ENCODE results near the gene LPIN1. TPM values are rescaled to one million over a fixed set of nuclear protein-coding genes. Genes with fewer than 3 reads are reported as not detected.

The LPIN1 gene
- total and polyA plus RNA-seq, 2 of the 13 experiments (the other 11 are each of a cell fraction or from before 2014, with no cell fraction given) = 9.7 to 19.4 TPM

- TF ChIP-seq ZNF883 (CRISPR knock-in tag; IDR thresholded peaks at IDR 0.05; ENCODE audit: not compliant biosample characterization) = peak; percentile 36
- TF ChIP-seq SNRNP70 (IDR thresholded peaks at IDR 0.05; ENCODE audit: low read depth, low read length) = no peak
- no peak for TF ChIP-seq CHCHD3 (CRISPR knock-in tag; IDR thresholded peaks at IDR 0.05)
- TF ChIP-seq RBAK (CRISPR knock-in tag; IDR thresholded peaks at IDR 0.05) = peak; percentile 92
- no peak for TF ChIP-seq ZNF354B (CRISPR knock-in tag; IDR thresholded peaks at IDR 0.05)
- TF ChIP-seq, protein P1, sequence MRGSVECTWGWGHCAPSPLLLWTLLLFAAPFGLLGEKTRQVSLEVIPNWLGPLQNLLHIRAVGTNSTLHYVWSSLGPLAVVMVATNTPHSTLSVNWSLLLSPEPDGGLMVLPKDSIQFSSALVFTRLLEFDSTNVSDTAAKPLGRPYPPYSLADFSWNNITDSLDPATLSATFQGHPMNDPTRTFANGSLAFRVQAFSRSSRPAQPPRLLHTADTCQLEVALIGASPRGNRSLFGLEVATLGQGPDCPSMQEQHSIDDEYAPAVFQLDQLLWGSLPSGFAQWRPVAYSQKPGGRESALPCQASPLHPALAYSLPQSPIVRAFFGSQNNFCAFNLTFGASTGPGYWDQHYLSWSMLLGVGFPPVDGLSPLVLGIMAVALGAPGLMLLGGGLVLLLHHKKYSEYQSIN (CRISPR knock-in tag; IDR thresholded peaks at IDR 0.05; ENCODE audit: borderline replicate concordance) = no peak
- peak; percentile 58; the same call in 1 of the 2 replicates for TF ChIP-seq SOX5 (CRISPR knock-in tag; IDR thresholded peaks at IDR 0.05; ENCODE audit: borderline replicate concordance)
- TF ChIP-seq JARID2 (CRISPR knock-in tag; IDR thresholded peaks at IDR 0.05; ENCODE audit: insufficient replicate concordance) = no peak
- TF ChIP-seq PLRG1 (conservative IDR thresholded peaks at IDR 0.05) = no peak
- TF ChIP-seq ATF5 (CRISPR knock-in tag; IDR thresholded peaks at IDR 0.05; ENCODE audit: low read depth) = no peak
- no peak for TF ChIP-seq FOXO1 (CRISPR knock-in tag; IDR thresholded peaks at IDR 0.05)
- no peak for TF ChIP-seq TOPORS (CRISPR knock-in tag; IDR thresholded peaks at IDR 0.05)
- TF ChIP-seq, protein P2, sequence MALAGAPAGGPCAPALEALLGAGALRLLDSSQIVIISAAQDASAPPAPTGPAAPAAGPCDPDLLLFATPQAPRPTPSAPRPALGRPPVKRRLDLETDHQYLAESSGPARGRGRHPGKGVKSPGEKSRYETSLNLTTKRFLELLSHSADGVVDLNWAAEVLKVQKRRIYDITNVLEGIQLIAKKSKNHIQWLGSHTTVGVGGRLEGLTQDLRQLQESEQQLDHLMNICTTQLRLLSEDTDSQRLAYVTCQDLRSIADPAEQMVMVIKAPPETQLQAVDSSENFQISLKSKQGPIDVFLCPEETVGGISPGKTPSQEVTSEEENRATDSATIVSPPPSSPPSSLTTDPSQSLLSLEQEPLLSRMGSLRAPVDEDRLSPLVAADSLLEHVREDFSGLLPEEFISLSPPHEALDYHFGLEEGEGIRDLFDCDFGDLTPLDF (CRISPR knock-in tag; IDR thresholded peaks at IDR 0.05) = no peak
- TF ChIP-seq, protein P3, sequence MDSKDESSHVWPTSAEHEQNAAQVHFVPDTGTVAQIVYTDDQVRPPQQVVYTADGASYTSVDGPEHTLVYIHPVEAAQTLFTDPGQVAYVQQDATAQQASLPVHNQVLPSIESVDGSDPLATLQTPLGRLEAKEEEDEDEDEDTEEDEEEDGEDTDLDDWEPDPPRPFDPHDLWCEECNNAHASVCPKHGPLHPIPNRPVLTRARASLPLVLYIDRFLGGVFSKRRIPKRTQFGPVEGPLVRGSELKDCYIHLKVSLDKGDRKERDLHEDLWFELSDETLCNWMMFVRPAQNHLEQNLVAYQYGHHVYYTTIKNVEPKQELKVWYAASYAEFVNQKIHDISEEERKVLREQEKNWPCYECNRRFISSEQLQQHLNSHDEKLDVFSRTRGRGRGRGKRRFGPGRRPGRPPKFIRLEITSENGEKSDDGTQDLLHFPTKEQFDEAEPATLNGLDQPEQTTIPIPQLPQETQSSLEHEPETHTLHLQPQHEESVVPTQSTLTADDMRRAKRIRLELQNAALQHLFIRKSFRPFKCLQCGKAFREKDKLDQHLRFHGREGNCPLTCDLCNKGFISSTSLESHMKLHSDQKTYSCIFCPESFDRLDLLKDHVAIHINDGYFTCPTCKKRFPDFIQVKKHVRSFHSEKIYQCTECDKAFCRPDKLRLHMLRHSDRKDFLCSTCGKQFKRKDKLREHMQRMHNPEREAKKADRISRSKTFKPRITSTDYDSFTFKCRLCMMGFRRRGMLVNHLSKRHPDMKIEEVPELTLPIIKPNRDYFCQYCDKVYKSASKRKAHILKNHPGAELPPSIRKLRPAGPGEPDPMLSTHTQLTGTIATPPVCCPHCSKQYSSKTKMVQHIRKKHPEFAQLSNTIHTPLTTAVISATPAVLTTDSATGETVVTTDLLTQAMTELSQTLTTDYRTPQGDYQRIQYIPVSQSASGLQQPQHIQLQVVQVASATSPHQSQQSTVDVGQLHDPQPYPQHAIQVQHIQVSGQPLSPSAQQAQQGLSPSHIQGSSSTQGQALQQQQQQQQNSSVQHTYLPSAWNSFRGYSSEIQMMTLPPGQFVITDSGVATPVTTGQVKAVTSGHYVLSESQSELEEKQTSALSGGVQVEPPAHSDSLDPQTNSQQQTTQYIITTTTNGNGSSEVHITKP (CRISPR knock-in tag; IDR thresholded peaks at IDR 0.05; ENCODE audit: low read depth) = no peak
- TF ChIP-seq NFE2 (CRISPR knock-in tag; IDR thresholded peaks at IDR 0.05) = no peak
- TF ChIP-seq YEATS4 (CRISPR knock-in tag; IDR thresholded peaks at IDR 0.05; ENCODE audit: borderline replicate concordance) = no peak
- TF ChIP-seq NRL (CRISPR knock-in tag; IDR thresholded peaks at IDR 0.05; ENCODE audit: borderline replicate concordance) = no peak
- TF ChIP-seq DNMT1 (CRISPR knock-in tag; IDR thresholded peaks at IDR 0.05) = no peak
- no peak for TF ChIP-seq ZNF230 (CRISPR knock-in tag; IDR thresholded peaks at IDR 0.05)
- TF ChIP-seq IKZF5 (CRISPR knock-in tag; IDR thresholded peaks at IDR 0.05) = peak; percentile 52; the same call in 1 of the 2 replicates
- TF ChIP-seq SMARCC2 (IDR thresholded peaks at IDR 0.05) = no peak
- no peak for TF ChIP-seq ZNF788 (CRISPR knock-in tag; IDR thresholded peaks at IDR 0.05; ENCODE audit: borderline replicate concordance)
- TF ChIP-seq RAD51 (IDR thresholded peaks at IDR 0.05; ENCODE audit: borderline replicate concordance) = no peak
Measured at GRCh38 chr2:11863513-11864328, 117.3 kb downstream of the LPIN1 start (continued).
